Measurements from ENCODE around the gene PPP1R10.

- no peak for TF ChIP-seq CTCF (IDR thresholded peaks at IDR 0.05; ENCODE audit: low read depth, low read length)
- no peak for TF ChIP-seq EZH2phosphoT487 (IDR thresholded peaks at IDR 0.05; ENCODE audit: low read depth)
Measured at GRCh38 chr6:30603961-30604360, 13.1 kb downstream of the PPP1R10 start.

Data from OCI-LY3 (cell line).